ENCODE data around the gene KIF7.
"Not testable (repeated sequence)": the region's sequence is repeated elsewhere in the genome, so short reads cannot be mapped to it uniquely, and the experiment has no call there.

KIF7 gene

DNA sequence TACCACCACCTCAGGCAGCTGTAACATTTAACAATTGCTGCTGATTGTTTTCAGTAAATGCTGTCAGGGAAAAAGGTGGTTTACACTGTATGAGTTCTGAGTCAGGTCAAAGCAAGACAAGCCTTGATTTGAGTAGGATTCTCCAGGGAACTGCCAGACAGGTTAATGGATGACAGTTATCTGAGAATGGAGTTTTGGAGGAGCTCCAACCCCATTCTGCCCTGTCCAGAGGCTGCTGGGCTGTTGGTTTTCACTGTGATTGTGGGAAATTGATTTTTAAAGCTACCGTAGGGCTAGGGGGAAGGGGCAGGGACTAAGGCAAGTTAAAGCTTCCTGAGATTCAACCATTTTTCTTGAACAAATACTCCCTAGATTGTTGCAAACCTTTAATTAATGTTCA is 40.1 kb downstream of the KIF7 start:
- DNase-seq, result no peak

GRCh38 chr15:89614164-89614563 is 41.1 kb downstream of the KIF7 start:
- no peak for DNase-seq

GRCh38 chr15:89613031-89613430 is 42.2 kb downstream of the KIF7 start:
- DNase-seq, result no peak

DNA sequence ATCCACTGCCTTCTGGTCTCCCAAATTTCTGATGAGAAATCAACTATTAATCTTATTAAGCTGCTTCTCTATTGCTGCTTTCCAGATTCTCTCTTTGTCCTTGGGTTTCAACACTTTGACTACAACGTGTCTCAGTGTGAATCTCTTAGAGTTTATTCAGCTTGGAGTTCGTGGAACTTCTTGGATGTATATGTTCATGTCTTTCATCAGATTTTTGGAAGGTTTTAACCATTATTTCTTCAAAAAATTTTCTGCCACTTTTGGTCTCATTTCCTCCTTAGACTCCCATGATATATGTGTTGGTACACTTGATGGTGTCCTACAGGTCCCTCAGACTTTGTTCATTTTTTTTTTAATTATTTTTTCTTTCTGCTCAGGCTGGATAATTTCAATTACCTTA is 44.0 kb downstream of the KIF7 start:
- no peak for DNase-seq

- no peak for DNase-seq
These were observed 56.2 kb downstream of the KIF7 start for GRCh38 chr15:89599021-89599420.

GRCh38 chr15:89593018-89593417 is 62.2 kb downstream of the KIF7 start:
- DNase-seq, result no peak

DNA sequence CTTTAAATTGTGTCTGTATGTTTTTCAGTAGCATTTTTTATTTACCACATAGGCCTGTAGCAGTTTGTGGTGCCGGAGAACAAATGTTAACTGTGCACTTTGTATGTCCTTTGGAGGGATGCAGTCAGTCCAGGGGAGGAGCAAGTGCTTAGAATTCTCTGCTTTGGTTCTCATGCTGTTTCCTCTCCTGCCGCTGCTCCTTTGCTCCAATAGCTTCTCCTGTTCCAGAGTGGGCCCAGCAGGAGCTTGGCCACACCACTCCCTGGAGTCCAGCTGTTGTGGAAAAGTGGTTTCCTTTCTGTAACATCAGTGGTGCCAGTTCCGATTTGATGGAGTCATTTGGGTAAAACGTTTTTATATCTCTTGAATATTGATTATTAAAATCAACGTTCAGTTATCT is 63.4 kb downstream of the KIF7 start:
- DNase-seq, result no peak

DNA sequence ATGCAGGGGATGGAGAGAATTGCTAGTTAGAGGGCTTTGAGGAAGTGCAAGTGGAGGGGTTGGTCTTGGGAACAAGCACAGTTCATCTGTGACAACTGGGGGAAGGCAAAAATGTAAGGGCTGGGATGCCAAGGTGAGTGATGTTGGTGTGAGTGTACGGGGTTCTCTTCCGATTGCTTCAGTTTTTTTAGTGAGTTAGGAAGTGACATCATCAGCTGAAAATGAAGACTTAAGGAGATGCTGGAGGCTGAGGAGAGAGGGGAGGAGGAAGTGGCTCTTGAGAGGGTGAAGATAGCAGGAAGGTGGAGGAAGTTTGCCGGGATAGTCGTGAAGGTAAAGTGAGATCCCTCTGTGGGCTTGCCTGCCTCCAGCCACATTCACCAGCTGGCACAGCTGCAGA is 67.3 kb downstream of the KIF7 start:
- DNase-seq, result no peak

- DNase-seq, result no peak
These were observed 68.6 kb downstream of the KIF7 start for GRCh38 chr15:89586651-89587050.

GRCh38 chr15:89580747-89581146 is 74.5 kb downstream of the KIF7 start:
- DNase-seq, result not testable (repeated sequence)

GRCh38 chr15:89578146-89578545 is 77.1 kb downstream of the KIF7 start:
- DNase-seq, result no peak
